Osteocyte (in vitro differentiated cells): ENCODE measurements around the gene ARL11. TPM values are rescaled to one million over a fixed set of nuclear protein-coding genes. Genes with fewer than 3 reads are reported as not detected.

Source experiments
- DNase-seq: peaks from one replicate; pipeline ENCODE4 v3.0.0; 2021; ENCODE audit warnings: mixed read lengths; ENCODE audit not compliant: unreplicated experiment; ENCODE audit errors: extremely low spot score
- H3K27ac Mint-ChIP-seq: one replicate; pipeline ENCODE4 v1.8.0; 2021; ENCODE audit warnings: mild to moderate bottlenecking, mixed read lengths; ENCODE audit not compliant: unreplicated experiment
- H3K27me3 Mint-ChIP-seq: one replicate; pipeline ENCODE4 v1.8.0; 2021; ENCODE audit warnings: mixed read lengths; ENCODE audit not compliant: unreplicated experiment
- H3K36me3 Mint-ChIP-seq: one replicate; pipeline ENCODE4 v1.8.0; 2021; ENCODE audit warnings: mixed read lengths; ENCODE audit not compliant: unreplicated experiment
- H3K4me1 Mint-ChIP-seq: one replicate; pipeline ENCODE4 v1.8.0; 2021; ENCODE audit warnings: mixed read lengths; ENCODE audit not compliant: unreplicated experiment
- H3K4me3 Mint-ChIP-seq: one replicate; pipeline ENCODE4 v1.8.0; 2021; ENCODE audit warnings: mild to moderate bottlenecking, moderate library complexity, mixed read lengths; ENCODE audit not compliant: unreplicated experiment
- H3K9me3 Mint-ChIP-seq: one replicate; pipeline ENCODE4 v1.8.0; 2021; ENCODE audit warnings: mixed read lengths; ENCODE audit not compliant: unreplicated experiment
- total RNA-seq: library from RNA; stranded (reverse); gene quantifications from 2 replicates; pipeline ENCODE4 v1.2.1, GENCODE V29; 2021
- TF ChIP-seq, protein P1 (sequence below): fragments of 200-600 bp; sonication (generic); IDR thresholded peaks from 2 replicates; pipeline ENCODE4 v1.5.0; 2021; ENCODE audit warnings: antibody characterized with exemption, mild to moderate bottlenecking, moderate library complexity

The ARL11 gene
- total RNA-seq, 1 donor from 2014 or later, result not detected

DNA sequence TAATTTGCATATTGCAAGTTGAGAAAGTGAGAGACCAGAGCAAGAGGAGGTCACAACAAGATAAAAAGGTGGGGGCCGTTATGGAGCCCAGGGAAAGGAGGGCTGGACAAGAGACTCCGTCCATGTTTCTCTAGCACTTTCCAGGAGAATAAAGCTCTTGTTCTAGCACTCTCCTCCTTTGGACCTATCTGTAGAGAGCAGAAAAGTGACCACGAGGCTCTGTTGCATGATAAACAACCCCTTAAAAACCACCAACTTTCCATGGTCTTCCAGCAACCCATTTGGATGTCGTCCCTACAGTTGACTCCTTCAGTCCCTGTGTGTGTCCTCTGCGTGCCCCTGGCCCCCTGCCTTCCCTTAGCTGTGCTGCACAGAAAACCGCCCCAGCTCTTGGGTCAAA, 4.1 kb upstream of the ARL11 start:
- H3K4me1 Mint-ChIP-seq, result no peaks in the 10 kb centered on the region
- H3K9me3 Mint-ChIP-seq, result no peaks in the 10 kb centered on the region
- no peak overlapping the region for H3K4me3 Mint-ChIP-seq
- H3K27ac Mint-ChIP-seq, result no peak overlapping the region
- H3K36me3 Mint-ChIP-seq, result no peaks in the 10 kb centered on the region
- peaks cover 3% of the 10 kb centered on the region for H3K27me3 Mint-ChIP-seq
- DNase-seq, result no peak
- TF ChIP-seq, protein P1, sequence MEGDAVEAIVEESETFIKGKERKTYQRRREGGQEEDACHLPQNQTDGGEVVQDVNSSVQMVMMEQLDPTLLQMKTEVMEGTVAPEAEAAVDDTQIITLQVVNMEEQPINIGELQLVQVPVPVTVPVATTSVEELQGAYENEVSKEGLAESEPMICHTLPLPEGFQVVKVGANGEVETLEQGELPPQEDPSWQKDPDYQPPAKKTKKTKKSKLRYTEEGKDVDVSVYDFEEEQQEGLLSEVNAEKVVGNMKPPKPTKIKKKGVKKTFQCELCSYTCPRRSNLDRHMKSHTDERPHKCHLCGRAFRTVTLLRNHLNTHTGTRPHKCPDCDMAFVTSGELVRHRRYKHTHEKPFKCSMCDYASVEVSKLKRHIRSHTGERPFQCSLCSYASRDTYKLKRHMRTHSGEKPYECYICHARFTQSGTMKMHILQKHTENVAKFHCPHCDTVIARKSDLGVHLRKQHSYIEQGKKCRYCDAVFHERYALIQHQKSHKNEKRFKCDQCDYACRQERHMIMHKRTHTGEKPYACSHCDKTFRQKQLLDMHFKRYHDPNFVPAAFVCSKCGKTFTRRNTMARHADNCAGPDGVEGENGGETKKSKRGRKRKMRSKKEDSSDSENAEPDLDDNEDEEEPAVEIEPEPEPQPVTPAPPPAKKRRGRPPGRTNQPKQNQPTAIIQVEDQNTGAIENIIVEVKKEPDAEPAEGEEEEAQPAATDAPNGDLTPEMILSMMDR, result no peak

DNA sequence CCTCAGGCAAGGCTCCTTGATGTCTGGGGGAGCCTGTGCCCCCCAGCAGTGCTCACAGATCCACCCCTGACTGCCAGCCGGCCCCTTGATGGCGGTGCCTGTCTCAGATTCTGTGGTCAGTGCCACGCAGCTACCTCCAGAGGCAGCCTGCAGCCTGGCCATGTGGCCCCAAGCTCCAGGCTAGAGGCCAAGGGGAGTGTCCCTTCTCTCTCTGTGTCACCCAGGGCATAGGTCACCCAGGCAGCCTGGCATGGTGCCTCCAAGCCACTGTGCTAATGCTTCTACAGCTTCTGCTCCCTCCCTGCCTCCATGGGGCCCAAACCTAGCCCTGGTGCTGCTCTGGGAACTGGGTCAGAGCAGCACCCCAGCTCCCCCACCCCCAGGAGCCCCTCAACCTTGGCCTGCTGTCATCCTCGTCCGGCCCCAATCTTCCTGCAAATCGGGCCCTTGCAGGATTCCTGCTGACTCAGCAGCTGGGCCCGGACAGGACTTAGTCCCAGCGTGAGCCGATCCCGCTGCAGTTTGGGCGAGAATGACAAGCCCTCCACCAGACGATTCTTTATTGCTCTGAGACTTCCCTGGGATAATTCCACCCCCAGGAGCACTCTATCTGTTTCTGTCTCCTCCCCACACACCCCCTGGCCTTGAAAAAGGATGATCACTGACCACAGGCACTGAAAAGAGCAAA, 2.8 kb upstream of the ARL11 start:
- no peak for DNase-seq
- no peaks in the 10 kb centered on the region for H3K9me3 Mint-ChIP-seq
- no peak overlapping the region for H3K27ac Mint-ChIP-seq
- no peaks in the 10 kb centered on the region for H3K4me1 Mint-ChIP-seq
- H3K36me3 Mint-ChIP-seq, result no peaks in the 10 kb centered on the region
- H3K27me3 Mint-ChIP-seq, result peaks cover 3% of the 10 kb centered on the region
- no peak overlapping the region for H3K4me3 Mint-ChIP-seq
- TF ChIP-seq, protein P1, result no peak

DNA sequence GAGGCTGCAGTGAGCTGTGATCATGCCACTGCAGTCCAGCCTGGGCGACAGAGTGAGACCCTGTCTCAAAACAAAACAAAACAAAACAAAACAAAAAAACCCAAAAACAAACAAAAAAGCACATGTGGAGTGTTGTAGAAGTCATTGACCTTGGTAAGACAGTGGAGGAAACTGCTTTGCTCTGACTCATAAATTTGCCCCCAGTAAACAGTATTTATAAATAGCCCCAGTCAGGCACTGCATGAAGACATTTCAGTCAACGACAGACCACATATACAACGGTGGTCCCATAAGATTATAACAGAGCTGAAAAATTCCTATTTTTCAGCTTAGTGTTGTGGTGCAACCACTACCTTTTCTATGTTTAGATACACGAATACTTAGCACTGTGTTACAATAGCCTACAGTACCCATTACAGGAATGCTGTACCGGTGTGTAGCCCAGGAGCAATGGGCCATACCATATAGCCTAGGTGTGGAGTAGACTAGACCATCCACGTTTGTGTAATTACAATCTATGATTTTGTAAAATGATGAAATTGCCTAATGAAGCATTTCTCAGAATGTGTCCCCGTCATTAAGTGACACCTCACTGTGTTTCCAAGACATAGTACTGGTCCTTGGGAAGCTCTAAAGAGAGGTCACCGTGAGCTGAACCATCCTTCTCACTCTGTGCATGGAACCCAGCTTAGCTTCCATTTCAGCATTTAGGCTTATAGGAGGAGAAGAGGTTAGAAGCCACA, 1.1 kb downstream of the ARL11 start:
- no peaks in the 10 kb centered on the region for H3K4me1 Mint-ChIP-seq
- no peaks in the 10 kb centered on the region for H3K9me3 Mint-ChIP-seq
- no peak overlapping the region for H3K4me3 Mint-ChIP-seq
- H3K27me3 Mint-ChIP-seq, result no peaks in the 10 kb centered on the region
- no peak for DNase-seq
- no peaks in the 10 kb centered on the region for H3K36me3 Mint-ChIP-seq
- TF ChIP-seq, protein P1, result no peak
- H3K27ac Mint-ChIP-seq, result no peak overlapping the region

DNA sequence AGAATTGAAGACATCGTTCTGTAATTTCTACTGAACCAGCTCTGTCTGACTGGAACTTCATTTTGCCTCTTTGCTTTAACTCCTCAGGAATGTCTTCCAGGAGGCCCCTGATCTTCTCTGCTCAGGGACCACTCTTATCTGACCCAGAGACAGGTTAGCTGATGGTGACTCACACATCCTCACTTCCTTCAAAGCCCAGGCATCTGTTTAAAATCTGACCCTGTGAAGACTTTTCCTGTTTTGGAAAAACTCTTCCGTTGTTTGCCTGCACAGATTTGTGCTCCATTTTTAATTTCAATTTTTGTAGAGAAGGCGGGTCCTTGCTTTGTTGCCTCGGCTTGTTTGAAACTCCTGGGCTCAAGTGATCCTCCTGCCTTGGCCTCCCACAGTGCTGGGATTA, 1.6 kb downstream of the ARL11 start:
- H3K36me3 Mint-ChIP-seq, result no peaks in the 10 kb centered on the region
- TF ChIP-seq, protein P1, result no peak
- H3K9me3 Mint-ChIP-seq, result no peaks in the 10 kb centered on the region
- H3K27me3 Mint-ChIP-seq, result no peaks in the 10 kb centered on the region
- no peak overlapping the region for H3K4me3 Mint-ChIP-seq
- H3K27ac Mint-ChIP-seq, result no peak overlapping the region
- H3K4me1 Mint-ChIP-seq, result no peaks in the 10 kb centered on the region
- no peak for DNase-seq

DNA sequence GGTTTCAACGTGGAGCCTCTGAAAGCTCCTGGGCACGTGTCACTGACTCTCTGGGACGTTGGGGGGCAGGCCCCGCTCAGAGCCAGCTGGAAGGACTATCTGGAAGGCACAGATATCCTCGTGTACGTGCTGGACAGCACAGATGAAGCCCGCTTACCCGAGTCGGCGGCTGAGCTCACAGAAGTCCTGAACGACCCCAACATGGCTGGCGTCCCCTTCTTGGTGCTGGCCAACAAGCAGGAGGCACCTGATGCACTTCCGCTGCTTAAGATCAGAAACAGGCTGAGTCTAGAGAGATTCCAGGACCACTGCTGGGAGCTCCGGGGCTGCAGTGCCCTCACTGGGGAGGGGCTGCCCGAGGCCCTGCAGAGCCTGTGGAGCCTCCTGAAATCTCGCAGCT, 2.3 kb downstream of the ARL11 start:
- H3K9me3 Mint-ChIP-seq, result no peaks in the 10 kb centered on the region
- no peak for DNase-seq

More for the DNA sequence above, 2.3 kb downstream of the ARL11 start:
- Mint-ChIP-seq H3K36me3 (no peaks in the 10 kb centered on the region), H3K27ac (no peak overlapping the region), H3K4me3 (no peak overlapping the region), H3K27me3 (peaks cover 2% of the 10 kb centered on the region), H3K4me1 (no peaks in the 10 kb centered on the region)
- TF ChIP-seq, protein P1, result no peak
